Activated CD8-positive, alpha-beta T cell treated with anti-CD3 and anti-CD28 coated beads for 36 hours (primary cell): ENCODE measurements around the gene PTPRN. TPM values are rescaled to one million over a fixed set of nuclear protein-coding genes. Genes with fewer than 3 reads are reported as not detected.

Source experiments
- ATAC-seq: fragments of 200-7000 bp; cut with Tn5 transposase; one replicate; pipeline ENCODE4 v1.10.0; 2021; ENCODE audit warnings: mild to moderate bottlenecking, moderate library complexity
- CTCF ChIA-PET: fragments of 350-600 bp; sonication (Branson Sonifier 250); formaldehyde crosslinking; loops from one replicate; lab custom pipeline; 2021; ENCODE audit warnings: antibody characterized with exemption; lab: Charles Lee
- POLR2A ChIA-PET: fragments of 350-600 bp; sonication (Branson Sonifier 250); formaldehyde crosslinking; loops from one replicate; lab custom pipeline; 2021; ENCODE audit warnings: antibody characterized with exemption; lab: Charles Lee
- DNase-seq: peaks from one replicate; pipeline ENCODE4 v3.0.0-alpha.2; 2020
- H3K27ac Mint-ChIP-seq: one replicate; pipeline ENCODE4 v1.8.0; 2021; ENCODE audit warnings: mild to moderate bottlenecking, mixed read lengths
- H3K27me3 Mint-ChIP-seq: one replicate; pipeline ENCODE4 v1.8.0; 2021; ENCODE audit warnings: mixed read lengths
- H3K36me3 Mint-ChIP-seq: one replicate; pipeline ENCODE4 v1.8.0; 2021; ENCODE audit warnings: low read depth, mixed read lengths
- H3K4me1 Mint-ChIP-seq: one replicate; pipeline ENCODE4 v1.8.0; 2021; ENCODE audit warnings: low read depth, mixed read lengths
- H3K4me3 Mint-ChIP-seq: one replicate; pipeline ENCODE4 v1.8.0; 2021; ENCODE audit warnings: mild to moderate bottlenecking, moderate library complexity, mixed read lengths
- H3K9me3 Mint-ChIP-seq: one replicate; pipeline ENCODE4 v1.8.0; 2021; ENCODE audit warnings: mixed read lengths
- intact Hi-C: fragments of 100-400 bp; cut with micrococcal nuclease; formaldehyde crosslinking; loops from one replicate; pipeline ENCODE4 v1.10.0; 2022
- total RNA-seq, 2 experiments: library from RNA; stranded (reverse); gene quantifications; one replicate each; pipeline ENCODE4 v1.2.3, GENCODE V29; 2021
- TF ChIP-seq, protein P1 (sequence below): fragments of 200-600 bp; IDR thresholded peaks from one replicate; pipeline ENCODE4 v1.8.0; 2022; ENCODE audit warnings: antibody characterized with exemption, mild to moderate bottlenecking

Gene PTPRN
- total RNA-seq, 2 experiments from 2014 or later: 0.92 to 1.1 TPM

DNA sequence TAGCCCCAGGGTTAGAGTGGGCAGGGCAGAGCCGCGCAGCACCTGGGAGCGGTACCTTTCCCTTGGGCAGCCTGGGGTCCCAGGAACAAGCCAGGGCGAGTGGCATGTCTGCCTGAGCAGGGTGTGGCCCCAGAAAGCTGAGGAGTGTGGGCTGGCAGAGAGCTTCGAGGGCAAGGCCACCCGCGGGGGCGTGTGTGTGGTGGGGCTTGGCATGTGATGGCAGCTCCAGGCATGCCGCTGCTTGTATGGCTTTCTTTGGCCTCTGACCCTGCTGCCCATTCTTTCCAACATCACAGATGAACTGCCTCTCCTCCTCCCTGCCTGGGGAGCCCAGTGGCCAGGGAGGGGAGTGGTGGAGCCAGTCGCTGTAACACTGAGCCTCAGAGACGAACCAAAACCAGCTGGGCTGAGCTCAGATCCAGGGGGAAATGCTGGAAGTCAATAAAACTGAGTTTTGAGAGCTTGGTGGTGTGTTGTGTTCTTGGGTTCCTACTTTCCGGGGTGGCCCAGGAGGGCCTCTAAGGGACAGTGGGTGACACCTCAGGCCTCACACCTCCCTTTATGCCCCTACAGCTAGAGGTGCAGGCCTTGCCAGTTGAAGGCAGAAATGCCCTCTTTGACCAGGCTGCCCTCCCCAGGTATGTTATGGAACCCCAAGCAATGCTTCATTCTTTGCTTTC, 22.6 kb downstream of the PTPRN start:
- Mint-ChIP-seq H3K36me3 (peaks cover 21% of the 10 kb centered on the region), H3K27ac (peak overlapping the region; percentile 52), H3K4me1 (peaks cover 22% of the 10 kb centered on the region), H3K27me3 (no peaks in the 10 kb centered on the region), H3K9me3 (no peaks in the 10 kb centered on the region), H3K4me3 (no peak overlapping the region)
- ATAC-seq (no peak), DNase-seq (no peak)
- POLR2A ChIA-PET: interaction anchor here (0.6 to 2.0 kb wide), 2 partner anchors 8 to 57 kb away, joined by 3 to 10 read pairs; partner anchors contain the start of genes ANKZF1 and ATG9A
- CTCF ChIA-PET: interaction anchor here (0.8 to 15.5 kb wide), 4 partner anchors 8 to 71 kb away, joined by 3 to 336 read pairs (median 5); no protein-coding TSS in a partner anchor
- TF ChIP-seq, protein P1, sequence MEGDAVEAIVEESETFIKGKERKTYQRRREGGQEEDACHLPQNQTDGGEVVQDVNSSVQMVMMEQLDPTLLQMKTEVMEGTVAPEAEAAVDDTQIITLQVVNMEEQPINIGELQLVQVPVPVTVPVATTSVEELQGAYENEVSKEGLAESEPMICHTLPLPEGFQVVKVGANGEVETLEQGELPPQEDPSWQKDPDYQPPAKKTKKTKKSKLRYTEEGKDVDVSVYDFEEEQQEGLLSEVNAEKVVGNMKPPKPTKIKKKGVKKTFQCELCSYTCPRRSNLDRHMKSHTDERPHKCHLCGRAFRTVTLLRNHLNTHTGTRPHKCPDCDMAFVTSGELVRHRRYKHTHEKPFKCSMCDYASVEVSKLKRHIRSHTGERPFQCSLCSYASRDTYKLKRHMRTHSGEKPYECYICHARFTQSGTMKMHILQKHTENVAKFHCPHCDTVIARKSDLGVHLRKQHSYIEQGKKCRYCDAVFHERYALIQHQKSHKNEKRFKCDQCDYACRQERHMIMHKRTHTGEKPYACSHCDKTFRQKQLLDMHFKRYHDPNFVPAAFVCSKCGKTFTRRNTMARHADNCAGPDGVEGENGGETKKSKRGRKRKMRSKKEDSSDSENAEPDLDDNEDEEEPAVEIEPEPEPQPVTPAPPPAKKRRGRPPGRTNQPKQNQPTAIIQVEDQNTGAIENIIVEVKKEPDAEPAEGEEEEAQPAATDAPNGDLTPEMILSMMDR: no peak
- intact Hi-C loops: no loop called here

DNA sequence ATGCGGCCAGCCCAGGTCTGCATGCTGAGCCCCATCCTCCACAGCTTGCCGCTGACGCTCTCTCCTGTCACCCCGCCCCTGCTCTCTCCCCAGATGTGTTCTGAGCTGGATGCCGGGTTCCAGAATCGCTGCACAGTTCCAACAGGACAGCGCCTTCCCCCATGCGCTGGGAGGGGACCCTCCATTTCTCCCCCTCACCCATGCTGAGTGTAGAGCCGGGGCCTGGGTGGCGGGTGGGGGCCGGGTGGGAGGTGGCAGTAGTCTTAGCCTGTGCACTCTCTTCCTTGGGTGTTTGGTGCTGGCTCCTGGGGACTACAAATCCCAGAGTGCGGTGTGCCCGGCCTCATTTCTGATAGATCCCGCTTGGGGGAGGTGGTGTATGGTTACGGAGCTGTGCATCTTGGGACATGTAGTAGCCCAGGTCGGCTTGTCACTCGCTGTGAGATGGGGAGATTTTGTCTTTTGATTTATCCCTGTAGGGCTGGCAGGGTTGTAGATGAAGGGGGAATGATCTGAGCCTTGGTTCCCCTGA, 23.2 kb downstream of the PTPRN start:
- H3K36me3 Mint-ChIP-seq: peaks cover 27% of the 10 kb centered on the region
- H3K9me3 Mint-ChIP-seq: no peaks in the 10 kb centered on the region
- ChIA-PET CTCF (interaction anchor here (1.1 to 15.5 kb wide), 3 partner anchors 8 to 36 kb away, joined by 3 to 336 read pairs (median 7); no protein-coding TSS in a partner anchor), POLR2A (interaction anchor here (0.6 to 2.0 kb wide), 2 partner anchors 9 to 56 kb away, joined by 3 to 10 read pairs; partner anchors contain the start of genes ANKZF1 and ATG9A)
- peak overlapping the region; percentile 52 for H3K27ac Mint-ChIP-seq
- H3K27me3 Mint-ChIP-seq: no peaks in the 10 kb centered on the region
- intact Hi-C loops: no loop called here
- TF ChIP-seq, protein P1: no peak
- DNase-seq (no peak), ATAC-seq (no peak)
- H3K4me1 Mint-ChIP-seq: peaks cover 28% of the 10 kb centered on the region
- no peak overlapping the region for H3K4me3 Mint-ChIP-seq

DNA sequence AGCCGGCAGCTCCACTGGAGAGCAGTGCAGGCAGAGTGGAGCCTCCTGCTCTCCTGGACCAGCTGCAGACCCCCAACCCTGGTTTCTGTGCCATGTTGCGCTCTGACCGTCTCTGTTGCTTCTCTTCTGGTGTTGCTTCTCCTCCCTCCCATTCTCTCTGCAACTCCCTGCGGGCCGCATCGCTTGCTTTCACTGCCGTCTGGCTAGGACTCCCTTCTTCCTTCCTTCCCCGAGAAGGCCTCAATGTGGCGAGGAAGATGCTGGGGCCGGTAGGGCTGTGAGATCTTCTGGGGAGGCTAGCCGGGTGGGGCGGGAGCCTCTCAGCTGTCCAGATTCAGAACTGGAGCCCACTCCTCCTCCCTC, 23.8 kb downstream of the PTPRN start:
- ChIA-PET CTCF (interaction anchor here (15.5 kb wide), 1 partner anchor 11 kb away, joined by 336 read pairs; no protein-coding TSS in a partner anchor), POLR2A (interaction anchor here (2.0 kb wide), 1 partner anchor 9 kb away, joined by 10 read pairs; no protein-coding TSS in a partner anchor)
- H3K9me3 Mint-ChIP-seq: no peaks in the 10 kb centered on the region
- intact Hi-C loops: no loop called here
- DNase-seq (no peak), ATAC-seq (no peak)
- TF ChIP-seq, protein P1: no peak
- H3K27ac Mint-ChIP-seq: no peak overlapping the region
- H3K4me3 Mint-ChIP-seq: no peak overlapping the region
- H3K4me1 Mint-ChIP-seq: peaks cover 34% of the 10 kb centered on the region
- H3K27me3 Mint-ChIP-seq: no peaks in the 10 kb centered on the region
- H3K36me3 Mint-ChIP-seq: peaks cover 33% of the 10 kb centered on the region

DNA sequence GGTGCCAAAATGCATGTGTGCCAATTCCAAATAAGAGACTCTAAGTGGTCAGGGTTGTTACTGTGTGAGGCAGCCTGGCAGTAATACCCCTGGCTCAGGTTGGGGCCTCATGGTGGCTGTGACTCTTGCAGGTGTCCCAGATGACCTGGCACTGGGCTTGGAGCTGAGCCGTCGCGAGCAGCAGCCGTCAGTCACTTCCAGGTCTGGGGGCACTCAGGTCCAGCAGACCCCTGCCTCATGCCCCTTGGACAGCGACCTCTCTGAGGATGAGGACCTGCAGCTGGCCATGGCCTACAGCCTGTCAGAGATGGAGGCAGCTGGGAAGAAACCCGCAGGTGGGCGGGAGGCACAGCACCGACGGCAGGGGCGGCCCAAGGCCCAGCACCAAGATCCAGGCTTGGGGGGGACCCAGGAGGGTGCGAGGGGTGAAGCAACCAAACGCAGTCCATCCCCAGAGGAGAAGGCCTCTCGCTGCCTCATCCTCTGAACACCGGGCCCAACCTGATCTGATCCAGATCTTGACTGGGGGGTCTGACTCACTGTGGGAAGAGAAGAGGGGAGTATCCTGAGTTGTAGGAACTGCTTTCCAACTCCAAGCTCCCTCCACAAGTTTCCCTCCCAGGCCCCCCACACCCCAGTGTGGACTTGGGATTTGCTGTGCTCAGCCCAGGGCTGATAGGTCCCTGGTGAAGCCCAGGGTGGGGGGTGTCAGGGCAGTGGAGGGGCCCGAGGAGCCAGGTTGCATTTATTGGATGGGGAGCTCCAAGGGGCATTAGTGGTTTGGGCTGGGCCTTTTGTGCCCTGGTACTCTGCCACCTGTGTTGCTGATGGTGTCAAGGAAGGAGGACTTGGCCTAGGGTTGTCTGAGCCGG, 24.5 kb downstream of the PTPRN start:
- intact Hi-C loops: no loop called here
- peaks cover 40% of the 10 kb centered on the region for H3K4me1 Mint-ChIP-seq
- POLR2A ChIA-PET: interaction anchor here (2.0 kb wide), 1 partner anchor 10 kb away, joined by 10 read pairs; no protein-coding TSS in a partner anchor
- CTCF ChIA-PET: interaction anchor here (15.5 kb wide), 1 partner anchor 12 kb away, joined by 336 read pairs; no protein-coding TSS in a partner anchor
- H3K9me3 Mint-ChIP-seq: no peaks in the 10 kb centered on the region
- H3K27me3 Mint-ChIP-seq: no peaks in the 10 kb centered on the region
- peaks cover 40% of the 10 kb centered on the region for H3K36me3 Mint-ChIP-seq
- H3K4me3 Mint-ChIP-seq: no peak overlapping the region
- no peak overlapping the region for H3K27ac Mint-ChIP-seq
- DNase-seq (no peak), ATAC-seq (no peak)
- TF ChIP-seq, protein P1: no peak
